ENCODE results near the gene TOLLIP. TPM values are rescaled to one million over a fixed set of nuclear protein-coding genes. Genes with fewer than 3 reads are reported as not detected.

Gene TOLLIP
- total RNA-seq, 1 experiment from 2014 or later: 32.3 TPM

DNA sequence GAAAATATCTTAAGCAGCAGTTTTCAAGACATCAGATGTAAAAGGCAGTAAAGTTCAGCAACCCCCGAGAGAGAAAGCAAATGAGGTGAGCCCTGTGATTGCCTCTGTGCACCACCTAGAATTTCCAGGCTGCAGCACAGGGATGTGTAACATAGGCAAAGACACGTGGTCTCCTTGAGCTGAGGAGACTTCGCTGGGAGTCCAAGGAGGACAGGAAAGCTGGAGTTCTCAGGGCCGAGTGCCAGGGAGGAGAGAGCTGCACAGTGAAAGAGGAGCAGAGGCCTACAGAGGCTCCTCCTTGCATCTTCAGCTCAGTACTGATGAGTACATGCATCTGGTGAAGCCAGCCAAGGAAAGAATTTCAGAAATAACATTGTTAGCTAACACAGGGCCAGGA lies 17.6 kb upstream of the TOLLIP start:
- no peak overlapping the region for H3K27ac Mint-ChIP-seq
- H2AK5ac ChIP-seq (ENCODE audit: insufficient read length, low read length): no peak overlapping the region
- TF ChIP-seq, protein P1, sequence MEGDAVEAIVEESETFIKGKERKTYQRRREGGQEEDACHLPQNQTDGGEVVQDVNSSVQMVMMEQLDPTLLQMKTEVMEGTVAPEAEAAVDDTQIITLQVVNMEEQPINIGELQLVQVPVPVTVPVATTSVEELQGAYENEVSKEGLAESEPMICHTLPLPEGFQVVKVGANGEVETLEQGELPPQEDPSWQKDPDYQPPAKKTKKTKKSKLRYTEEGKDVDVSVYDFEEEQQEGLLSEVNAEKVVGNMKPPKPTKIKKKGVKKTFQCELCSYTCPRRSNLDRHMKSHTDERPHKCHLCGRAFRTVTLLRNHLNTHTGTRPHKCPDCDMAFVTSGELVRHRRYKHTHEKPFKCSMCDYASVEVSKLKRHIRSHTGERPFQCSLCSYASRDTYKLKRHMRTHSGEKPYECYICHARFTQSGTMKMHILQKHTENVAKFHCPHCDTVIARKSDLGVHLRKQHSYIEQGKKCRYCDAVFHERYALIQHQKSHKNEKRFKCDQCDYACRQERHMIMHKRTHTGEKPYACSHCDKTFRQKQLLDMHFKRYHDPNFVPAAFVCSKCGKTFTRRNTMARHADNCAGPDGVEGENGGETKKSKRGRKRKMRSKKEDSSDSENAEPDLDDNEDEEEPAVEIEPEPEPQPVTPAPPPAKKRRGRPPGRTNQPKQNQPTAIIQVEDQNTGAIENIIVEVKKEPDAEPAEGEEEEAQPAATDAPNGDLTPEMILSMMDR (conservative IDR thresholded peaks at IDR 0.05): no peak
- no peaks in the 10 kb centered on the region for H3K9me3 ChIP-seq (ENCODE audit: control insufficient read depth, low read depth, low read length)
- H3K4me2 ChIP-seq (ENCODE audit: insufficient read depth, insufficient read length, low read length): no peak overlapping the region
- no peak overlapping the region for H2BK20ac ChIP-seq (ENCODE audit: low read depth, low read length, poor library complexity, severe bottlenecking)
- peaks cover 0 to 3% (median 0%) of the 10 kb centered on the region in 3 experiments; a peak in 1 of 7 replicates for H3K36me3 Mint-ChIP-seq (ENCODE audit: insufficient read depth in 1 of 3, low read depth in 3 of 3)
- H3K4me3 Mint-ChIP-seq: no peak overlapping the region
- peaks cover 23 to 29% of the 10 kb centered on the region in 2 experiments for H3K9me3 Mint-ChIP-seq
- H2AFZ ChIP-seq (ENCODE audit: low read length): no peak overlapping the region
- H3K4me1 ChIP-seq (ENCODE audit: insufficient read depth, low read length): no peaks in the 10 kb centered on the region
- no peak overlapping the region for H2BK5ac ChIP-seq (ENCODE audit: insufficient read length, low read length)
- no peak overlapping the region for H2BK12ac ChIP-seq (ENCODE audit: insufficient read length, low read depth, low read length)
- H3K27me3 ChIP-seq (ENCODE audit: insufficient read depth, low read length): no peaks in the 10 kb centered on the region
- no peak overlapping the region for H3K27ac ChIP-seq (ENCODE audit: insufficient read length, low read depth, low read length)
- H3K23ac ChIP-seq (ENCODE audit: insufficient read length, low read depth, low read length): no peak overlapping the region
- no peaks in the 10 kb centered on the region for H3K4me1 Mint-ChIP-seq
- WGBS (ENCODE audit: extremely low coverage, insufficient read length, low lambda C conversion rate): no CpG with 5 or more reads among the region's 4 CpGs
- H3T11ph ChIP-seq (ENCODE audit: low read length): no peak overlapping the region
- H2BK15ac ChIP-seq (ENCODE audit: low read depth, low read length): no peak overlapping the region
- H3K18ac ChIP-seq (ENCODE audit: insufficient read length, low read depth, low read length): no peak overlapping the region
- H3K56ac ChIP-seq (ENCODE audit: insufficient read length, low read depth, low read length): no peak overlapping the region
- H3K79me1 ChIP-seq (ENCODE audit: insufficient read depth, low read depth, low read length, poor library complexity, severe bottlenecking): no peaks in the 10 kb centered on the region
- H2BK120ac ChIP-seq (ENCODE audit: low read depth, low read length, poor library complexity, severe bottlenecking): no peak overlapping the region
- no peak overlapping the region for H3K9ac ChIP-seq (ENCODE audit: extremely low read depth, insufficient read length, low read length)
- no peaks in the 10 kb centered on the region for H3K23me2 ChIP-seq (ENCODE audit: insufficient read length, low read depth, low read length, poor library complexity, severe bottlenecking)
- H3K14ac ChIP-seq (ENCODE audit: insufficient read depth, low read length): no peak overlapping the region
- H3K4ac ChIP-seq (ENCODE audit: low read depth, low read length): no peak overlapping the region
- DNase-seq: no peak
- no peaks in the 10 kb centered on the region for H4K20me1 ChIP-seq (ENCODE audit: control insufficient read depth, insufficient read depth, insufficient read length)
- no peak overlapping the region for H4K91ac ChIP-seq (ENCODE audit: insufficient read length, low read depth, low read length)
- H4K5ac ChIP-seq (ENCODE audit: insufficient read length, low read depth, low read length): no peak overlapping the region
- H3K27me3 Mint-ChIP-seq (ENCODE audit: low read depth): peaks cover 50% of the 10 kb centered on the region
- no peaks in the 10 kb centered on the region for H3K79me2 ChIP-seq (ENCODE audit: insufficient read depth, low read length)
- H4K8ac ChIP-seq (replicated peaks; ENCODE audit: insufficient read length, low read depth, low read length): no peak overlapping the region

Measured in H9 (cell line).